ENCODE results near the gene PPARA. TPM values are rescaled to one million over a fixed set of nuclear protein-coding genes. Genes with fewer than 3 reads are reported as not detected.
"Not testable (repeated sequence)": the region's sequence is repeated elsewhere in the genome, so short reads cannot be mapped to it uniquely, and the experiment has no call there.

The PPARA gene
- total RNA-seq, 1 donor from 2014 or later: 101 TPM

- intact Hi-C loops (cut with micrococcal nuclease): no loop called here
- no peaks in the 10 kb centered on the region for H3K27me3 ChIP-seq (ENCODE audit: low read depth)
- no peak overlapping the region for H3K4me3 ChIP-seq
- TF ChIP-seq CTCF (IDR thresholded peaks at IDR 0.05; ENCODE audit: borderline replicate concordance): no peak
- H3K27ac ChIP-seq (replicated peaks): no peak overlapping the region
- peaks cover 16% of the 10 kb centered on the region for H3K4me1 ChIP-seq
- no peaks in the 10 kb centered on the region for H3K36me3 ChIP-seq
- no peaks in the 10 kb centered on the region for H3K9me3 ChIP-seq (replicated peaks)
- DNase-seq: no peak
Measured at GRCh38 chr22:46131151-46131587, 19.2 kb upstream of the PPARA start.

GRCh38 chr22:46132193-46132829 lies 18.0 kb upstream of the PPARA start:
- DNase-seq; H3K27ac ChIP-seq (replicated peaks); H3K9me3 ChIP-seq (replicated peaks); H3K27me3 ChIP-seq (ENCODE audit: low read depth); H3K4me3 ChIP-seq; intact Hi-C loops (cut with micrococcal nuclease); H3K36me3 ChIP-seq: not testable (repeated sequence)
- peaks cover 16% of the 10 kb centered on the region for H3K4me1 ChIP-seq

GRCh38 chr22:46132830-46133587 lies 17.3 kb upstream of the PPARA start:
- H3K27ac ChIP-seq (replicated peaks): no peak overlapping the region
- intact Hi-C loops (cut with micrococcal nuclease): no loop called here
- no peak overlapping the region for H3K4me3 ChIP-seq
- no peaks in the 10 kb centered on the region for H3K27me3 ChIP-seq (ENCODE audit: low read depth)
- H3K4me1 ChIP-seq: peaks cover 16% of the 10 kb centered on the region
- DNase-seq: no peak
- no peak for TF ChIP-seq CTCF (IDR thresholded peaks at IDR 0.05; ENCODE audit: borderline replicate concordance)
- H3K9me3 ChIP-seq (replicated peaks): no peaks in the 10 kb centered on the region
- H3K36me3 ChIP-seq: no peaks in the 10 kb centered on the region

GRCh38 chr22:46133588-46133855 lies 16.8 kb upstream of the PPARA start:
- no peaks in the 10 kb centered on the region for H3K27me3 ChIP-seq (ENCODE audit: low read depth)
- H3K36me3 ChIP-seq: no peaks in the 10 kb centered on the region
- DNase-seq: no peak
- no peaks in the 10 kb centered on the region for H3K9me3 ChIP-seq (replicated peaks)
- no peak overlapping the region for H3K4me3 ChIP-seq
- H3K4me1 ChIP-seq: peaks cover 16% of the 10 kb centered on the region
- no peak overlapping the region for H3K27ac ChIP-seq (replicated peaks)
- no peak for TF ChIP-seq CTCF (IDR thresholded peaks at IDR 0.05; ENCODE audit: borderline replicate concordance)
- intact Hi-C loops (cut with micrococcal nuclease): no loop called here

GRCh38 chr22:46134111-46134705 lies 16.1 kb upstream of the PPARA start:
- Histone ChIP-seq H3K9me3 (replicated peaks) (no peaks in the 10 kb centered on the region), H3K4me1 (peaks cover 18% of the 10 kb centered on the region), H3K27me3 (ENCODE audit: low read depth) (no peaks in the 10 kb centered on the region), H3K36me3 (no peaks in the 10 kb centered on the region), H3K4me3 (no peak overlapping the region), H3K27ac (replicated peaks) (no peak overlapping the region)
- intact Hi-C loops (cut with micrococcal nuclease): no loop called here
- TF ChIP-seq CTCF (IDR thresholded peaks at IDR 0.05; ENCODE audit: borderline replicate concordance): peak; percentile 29
- DNase-seq: no peak

Measured in left ventricle myocardium inferior (tissue), 1 donor.